Right ventricle myocardium inferior (tissue), 1 donor: ENCODE measurements around the gene CASS4. TPM values are rescaled to one million over a fixed set of nuclear protein-coding genes. Genes with fewer than 3 reads are reported as not detected.

Experiments
- ATAC-seq: fragments of 200-7000 bp; cut with Tn5 transposase; one replicate; pipeline ENCODE4 v1.9.1; 2020; ENCODE audit warnings: mild to moderate bottlenecking, moderate library complexity
- DNase-seq: peaks from one replicate; pipeline ENCODE4 v3.0.0; 2021; ENCODE audit errors: missing footprints
- intact Hi-C: fragments of 100-400 bp; cut with DNase I; formaldehyde crosslinking; loops from one replicate; pipeline ENCODE4 v1.11.0; 2022
- total RNA-seq: library from RNA; stranded (reverse); fragmentation: NEBNext Ultra II Directional; extraction: Animal tissue kit (Norgen Biotek cat#: 25700); gene quantifications from one replicate; pipeline ENCODE4 v1.2.1, GENCODE V29; 2021
- donor health status: DM: no; HTN: yes; CAD: no; lungs with severe emphysema.

Gene CASS4
- total RNA-seq, 1 donor from 2014 or later, result 0.41 TPM

DNA sequence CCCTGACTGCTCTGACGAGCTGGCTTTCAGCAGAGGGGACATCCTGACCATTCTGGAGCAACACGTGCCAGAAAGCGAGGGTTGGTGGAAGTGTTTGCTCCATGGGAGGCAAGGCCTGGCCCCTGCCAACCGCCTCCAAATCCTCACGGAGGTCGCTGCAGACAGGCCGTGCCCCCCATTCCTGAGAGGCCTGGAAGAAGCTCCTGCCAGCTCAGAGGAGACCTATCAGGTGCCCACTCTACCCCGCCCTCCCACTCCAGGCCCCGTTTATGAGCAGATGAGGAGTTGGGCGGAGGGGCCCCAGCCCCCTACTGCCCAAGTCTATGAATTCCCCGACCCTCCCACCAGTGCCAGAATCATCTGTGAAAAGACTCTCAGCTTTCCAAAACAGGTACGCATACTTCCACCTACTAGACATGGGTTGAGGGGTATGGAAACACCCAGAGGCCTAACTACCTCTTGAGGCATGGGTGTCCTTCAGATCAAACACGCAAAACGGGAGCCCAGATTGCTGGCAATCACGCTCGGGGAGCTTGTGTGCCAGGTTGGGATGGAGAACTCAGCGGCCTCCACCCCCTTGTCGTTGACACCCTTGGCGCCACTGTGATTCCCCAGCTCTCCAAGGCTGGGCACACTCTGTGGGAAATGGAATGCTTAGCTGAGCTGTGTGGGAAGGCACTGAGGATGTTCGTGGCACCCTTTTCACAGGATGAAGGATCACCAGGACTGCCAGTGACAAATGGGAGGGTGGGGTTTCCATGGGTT lies 25.3 kb downstream of the CASS4 start:
- intact Hi-C loops, result no loop called here
- no peak for ATAC-seq
- DNase-seq, result no peak

DNA sequence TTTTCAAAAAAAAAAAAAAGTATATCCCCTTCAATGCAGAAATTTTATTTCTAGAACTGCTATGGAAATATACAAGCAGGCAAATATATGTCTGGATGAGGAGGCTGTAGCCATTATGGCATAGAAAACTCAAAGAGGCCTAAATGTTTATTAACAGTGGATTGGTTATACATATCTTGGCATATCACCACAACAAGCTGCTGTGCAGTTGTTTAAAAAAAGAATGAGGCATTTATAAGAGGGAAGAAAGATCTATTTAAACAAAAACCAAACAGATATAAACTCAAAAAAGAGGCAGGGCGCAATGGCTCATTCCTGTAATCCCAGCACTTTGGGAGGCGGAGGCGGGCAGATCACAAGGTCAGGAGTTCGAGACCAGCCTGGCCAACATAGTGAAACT lies 26.2 kb downstream of the CASS4 start:
- no peak for DNase-seq
- intact Hi-C loops, result no loop called here

DNA sequence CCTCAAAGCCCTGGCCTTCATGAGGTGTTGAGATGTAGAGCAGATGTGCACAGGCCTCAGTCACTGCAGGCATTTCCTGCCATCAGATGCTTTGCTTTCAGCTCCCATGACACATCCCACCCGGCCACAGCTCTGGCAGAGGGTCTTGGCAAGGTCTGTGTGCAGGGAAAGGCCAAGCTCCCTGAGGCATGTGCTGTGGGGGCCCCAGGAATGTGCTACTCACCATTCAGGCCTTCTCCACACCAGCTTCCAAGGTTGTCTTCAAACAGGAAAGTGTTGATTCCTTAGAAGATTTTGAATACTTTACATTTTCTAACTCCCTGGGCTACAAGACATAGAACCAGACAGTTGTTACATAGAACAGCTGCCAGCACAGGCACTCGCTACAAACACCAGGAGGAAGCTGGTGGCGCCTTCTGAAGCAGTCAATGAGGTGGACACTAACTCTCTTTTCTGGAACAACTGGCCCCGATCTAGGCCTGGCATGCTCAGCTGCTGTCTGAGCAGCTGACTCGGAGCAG lies 27.8 kb downstream of the CASS4 start:
- ATAC-seq (peak; percentile 91), DNase-seq (peak; percentile 73)
- intact Hi-C loops, result no loop called here

More for the DNA sequence above, 26.2 kb downstream of the CASS4 start:
- no peak for ATAC-seq

DNA sequence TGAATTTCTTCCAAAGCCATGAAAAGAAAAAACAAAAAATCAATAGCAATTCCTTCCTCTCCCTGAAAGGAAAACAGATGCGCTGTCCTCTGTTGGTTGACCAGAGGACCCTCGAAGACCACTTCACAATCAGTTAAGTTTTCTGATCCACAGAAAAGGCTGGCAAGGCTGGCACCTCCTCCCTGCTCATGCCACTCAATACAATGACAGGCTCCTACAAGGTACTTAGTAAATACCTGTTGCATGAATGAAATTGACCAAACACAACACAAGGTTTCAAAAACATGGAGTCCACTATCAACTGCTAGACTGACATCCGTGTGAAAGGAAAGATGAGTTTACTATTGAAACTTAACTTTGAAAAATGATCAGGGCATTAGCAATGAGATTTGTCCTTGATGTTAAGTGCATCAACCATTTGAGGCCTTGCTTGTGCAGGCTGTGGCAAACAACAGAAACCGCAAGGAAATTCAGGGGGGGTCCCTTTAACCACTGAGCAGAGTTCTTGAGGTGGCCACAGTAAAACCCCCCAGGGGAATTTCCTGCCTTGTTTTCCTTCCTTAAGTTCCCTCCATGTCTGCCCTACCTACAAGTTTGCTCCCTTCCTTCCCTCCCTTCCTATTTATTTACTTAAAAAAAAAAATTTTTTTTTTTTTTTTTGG lies 28.4 kb downstream of the CASS4 start:
- ATAC-seq (no peak), DNase-seq (no peak)
- intact Hi-C loops, result no loop called here

DNA sequence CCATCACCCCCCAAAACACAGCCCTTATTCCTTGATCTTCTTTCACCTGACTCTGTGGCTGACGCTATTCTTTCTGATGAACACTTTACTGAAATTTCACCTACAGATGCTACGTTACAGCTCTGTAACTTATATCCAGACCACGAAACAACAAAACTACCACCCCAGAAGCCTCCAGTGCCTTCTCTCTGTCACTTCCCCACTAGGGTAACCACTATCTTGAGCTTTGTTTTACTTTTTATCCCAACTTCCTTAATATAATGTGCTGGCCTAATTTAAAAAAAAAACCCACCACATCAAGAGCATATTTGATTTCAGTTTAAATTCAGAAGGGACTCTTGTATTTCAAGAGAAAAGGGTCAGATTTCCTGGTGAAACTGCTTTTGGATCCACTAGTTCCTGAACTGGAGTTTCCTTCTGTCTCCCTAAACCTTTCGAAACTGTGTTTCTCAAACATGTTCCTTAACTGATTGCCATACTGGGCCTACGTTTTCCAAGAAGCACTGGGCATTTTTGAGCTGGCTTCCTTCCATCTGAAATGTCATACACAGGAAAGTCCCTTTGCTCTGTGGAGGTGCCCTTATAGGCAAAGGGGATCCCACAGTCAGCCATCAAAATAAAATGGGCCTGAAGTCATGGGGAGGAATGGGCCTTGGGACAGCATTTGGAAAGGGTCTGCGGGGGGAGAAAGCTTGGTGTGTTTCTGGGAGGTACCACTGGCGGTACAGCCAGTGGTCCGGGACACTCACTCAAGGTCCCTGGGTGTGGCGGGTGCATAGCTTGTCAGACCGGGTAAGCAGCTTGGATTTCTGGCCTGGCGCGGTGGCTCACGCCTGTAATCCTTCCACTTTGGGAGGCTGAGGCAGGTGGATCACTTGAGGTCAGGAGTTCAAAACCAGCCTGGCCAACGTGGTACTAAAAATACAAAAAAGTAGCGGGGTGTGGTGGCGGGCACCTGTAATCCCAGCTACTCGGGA lies 30.6 kb downstream of the CASS4 start:
- ATAC-seq, result no peak

DNA sequence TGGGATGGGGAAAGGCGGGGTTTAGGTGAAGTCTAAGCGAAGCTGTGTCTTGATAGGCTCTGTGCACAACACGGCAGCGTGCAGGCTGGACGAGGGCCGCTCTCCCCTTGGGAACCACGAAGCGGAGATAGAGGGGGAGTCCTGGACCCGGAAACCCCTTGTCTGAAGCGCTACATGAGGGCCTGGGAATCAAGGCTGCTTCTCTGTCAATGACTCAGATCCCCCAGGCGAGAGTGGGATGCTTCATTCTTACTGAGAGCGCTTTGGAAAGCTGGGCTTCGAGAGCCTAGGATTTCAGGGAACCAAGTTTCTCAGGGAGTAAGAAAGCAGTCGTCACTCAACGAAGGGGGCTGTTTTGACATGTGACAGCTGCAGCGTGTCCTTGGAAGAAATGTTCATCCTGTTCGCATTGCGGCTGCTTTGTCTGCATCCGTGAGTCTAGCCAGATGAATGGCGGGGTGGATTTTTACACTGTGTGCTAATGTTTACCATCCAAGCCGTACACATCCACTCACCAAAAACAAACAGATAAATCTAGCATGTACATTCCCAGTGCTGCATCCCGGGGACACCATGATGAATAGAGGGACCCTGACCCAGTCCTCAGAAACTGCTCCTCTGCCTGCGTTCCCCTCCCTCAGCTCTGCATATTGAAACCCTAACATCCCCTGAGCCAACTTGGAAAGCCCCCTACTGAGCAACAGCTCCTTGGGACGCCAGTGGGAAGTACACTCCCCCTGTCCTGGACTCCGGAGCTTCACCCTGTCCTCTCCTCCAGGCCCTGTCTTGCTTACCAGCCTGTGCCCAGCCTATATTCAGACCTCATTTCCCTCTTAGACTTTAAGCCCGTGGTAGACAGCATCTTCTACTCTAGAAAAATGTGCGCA lies 31.8 kb downstream of the CASS4 start:
- intact Hi-C loops, result no loop called here
- DNase-seq (no peak), ATAC-seq (peak; percentile 66)

More for the DNA sequence above, 30.6 kb downstream of the CASS4 start:
- DNase-seq, result no peak
- intact Hi-C loops, result no loop called here

DNA sequence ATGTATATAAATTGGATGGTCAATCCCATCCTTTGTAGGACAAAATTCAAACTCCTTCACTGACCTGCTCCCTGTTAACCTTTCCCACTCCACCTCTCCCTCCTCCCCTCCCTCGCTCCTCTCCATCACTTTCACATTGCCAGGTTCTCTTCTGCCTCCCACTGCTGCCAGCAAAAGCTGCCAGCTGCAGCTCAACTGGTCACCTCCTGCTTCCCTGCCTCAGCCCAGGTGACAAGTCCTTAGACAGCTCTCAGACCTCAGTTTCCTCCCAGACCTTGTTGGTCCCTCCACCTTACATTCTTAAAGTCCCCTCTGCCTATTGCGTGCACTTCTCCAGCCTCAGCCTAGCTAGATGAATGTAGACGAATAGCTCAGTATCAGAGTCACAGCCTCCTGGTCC lies 33.1 kb downstream of the CASS4 start:
- no peak for ATAC-seq

DNA sequence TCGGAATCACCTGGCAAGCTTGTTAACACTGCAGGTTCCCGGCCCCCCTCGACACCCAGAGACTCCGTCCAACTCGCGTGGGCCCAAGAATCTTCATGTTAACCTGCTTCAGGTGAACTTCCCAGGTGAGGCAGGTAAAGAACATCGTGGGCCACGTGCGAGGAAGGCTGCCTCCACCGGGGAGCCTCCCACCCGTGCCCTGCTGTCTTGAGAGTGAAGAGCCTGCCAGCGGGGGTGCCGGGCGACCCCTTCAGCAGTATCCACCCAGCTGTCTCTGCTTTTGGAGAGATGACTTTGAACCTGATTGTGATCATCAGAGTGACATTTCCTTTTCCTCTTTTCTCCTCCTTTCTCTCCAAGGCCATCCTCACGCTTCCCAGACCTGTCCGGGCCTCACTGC lies 33.5 kb downstream of the CASS4 start:
- ATAC-seq (no peak), DNase-seq (no peak)
- intact Hi-C loops, result no loop called here

More for the DNA sequence above, 33.1 kb downstream of the CASS4 start:
- intact Hi-C loops, result no loop called here
- no peak for DNase-seq

DNA sequence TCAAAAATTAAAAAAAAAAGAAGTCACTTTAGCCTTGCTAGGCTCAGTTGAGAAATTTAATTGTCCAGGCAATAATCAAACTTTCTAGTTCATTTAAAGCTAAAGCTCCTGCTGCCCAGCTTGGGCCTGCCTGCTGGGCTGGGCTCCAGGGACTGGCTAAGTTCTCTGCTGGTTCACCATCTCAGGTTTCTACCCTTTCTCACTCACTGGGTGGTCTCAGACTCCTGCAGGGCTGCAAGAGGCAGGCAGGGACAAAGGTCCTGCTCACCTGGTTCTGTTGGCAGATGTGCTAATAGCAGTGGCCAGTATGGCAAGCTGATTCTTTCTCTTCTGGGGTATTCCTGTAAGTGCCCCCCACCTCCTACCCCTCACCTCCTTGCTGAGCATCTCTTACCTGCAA lies 35.2 kb downstream of the CASS4 start:
- intact Hi-C loops, result no loop called here
- DNase-seq (no peak), ATAC-seq (no peak)

DNA sequence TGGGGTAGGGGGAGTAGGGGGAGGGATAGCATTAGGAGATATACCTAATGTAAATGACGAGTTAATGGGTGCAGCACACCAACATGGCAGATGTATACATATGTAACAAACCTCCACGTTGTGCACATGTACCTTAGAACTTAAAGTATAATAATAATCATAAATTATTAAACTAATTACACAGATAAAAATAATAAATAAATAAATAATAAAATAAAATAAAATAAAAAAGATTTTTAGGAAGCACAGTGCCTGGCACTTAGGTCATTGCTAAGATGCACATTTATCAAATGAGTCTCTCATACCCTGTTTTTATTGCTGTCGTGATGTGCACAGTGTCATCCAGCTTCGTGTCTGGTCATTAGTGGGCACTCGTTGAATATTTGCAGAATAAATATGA lies 37.4 kb downstream of the CASS4 start:
- intact Hi-C loops, result no loop called here
- DNase-seq (no peak), ATAC-seq (no peak)

DNA sequence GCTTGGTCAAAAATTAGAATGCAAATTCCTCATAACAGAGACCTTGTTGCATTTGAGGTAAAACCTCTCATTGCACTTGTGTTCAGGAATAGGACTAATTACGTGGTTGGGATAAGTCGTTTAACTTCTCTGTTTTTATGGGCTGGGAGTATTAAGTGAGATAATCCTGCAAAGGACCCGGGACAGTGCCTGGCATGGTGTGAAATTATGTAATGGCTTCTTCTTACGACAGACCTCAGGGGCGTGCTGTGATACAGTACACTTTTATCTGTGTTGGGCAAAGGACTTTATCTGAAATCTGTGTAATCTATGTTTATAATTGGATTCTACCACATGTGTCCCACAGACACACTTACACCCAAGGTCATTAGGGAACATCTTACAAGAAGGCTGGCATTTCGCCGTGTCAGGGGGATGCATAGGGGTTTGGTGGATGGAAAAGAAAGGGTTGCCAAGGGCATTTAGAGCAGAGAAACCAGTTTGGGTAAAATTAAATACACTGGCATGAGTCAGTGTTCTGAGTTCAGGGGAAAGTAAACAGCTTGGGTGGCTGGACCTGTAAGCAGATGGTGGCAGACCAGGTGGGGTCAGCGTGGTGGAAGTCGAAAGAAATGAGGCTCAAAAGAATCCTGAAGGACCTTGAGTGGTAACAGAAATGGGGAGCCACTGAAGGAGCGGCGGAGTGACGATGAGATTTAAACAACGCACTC lies 39.2 kb downstream of the CASS4 start:
- ATAC-seq (no peak), DNase-seq (no peak)
- intact Hi-C loops, result no loop called here

DNA sequence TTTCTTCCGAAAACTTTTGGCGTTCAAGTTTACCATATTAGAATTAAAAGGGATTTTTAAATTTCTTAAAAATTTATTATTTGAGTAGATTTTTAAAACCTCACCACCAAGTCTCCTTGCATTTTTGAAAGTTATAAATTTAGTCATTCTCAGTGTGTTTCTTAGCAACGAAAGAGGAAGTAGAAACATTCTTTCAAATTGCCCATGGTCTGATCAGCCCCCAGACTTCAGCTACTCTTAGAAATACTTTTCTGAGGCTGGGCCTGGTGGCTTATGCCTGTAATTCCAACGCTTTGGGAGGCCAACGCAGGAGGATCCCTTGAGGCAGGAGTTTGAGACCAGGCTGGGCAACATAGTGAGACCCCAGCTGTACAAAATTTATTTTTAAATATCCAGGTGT lies 41.3 kb downstream of the CASS4 start:
- intact Hi-C loops, result no loop called here
- ATAC-seq (no peak), DNase-seq (no peak)

DNA sequence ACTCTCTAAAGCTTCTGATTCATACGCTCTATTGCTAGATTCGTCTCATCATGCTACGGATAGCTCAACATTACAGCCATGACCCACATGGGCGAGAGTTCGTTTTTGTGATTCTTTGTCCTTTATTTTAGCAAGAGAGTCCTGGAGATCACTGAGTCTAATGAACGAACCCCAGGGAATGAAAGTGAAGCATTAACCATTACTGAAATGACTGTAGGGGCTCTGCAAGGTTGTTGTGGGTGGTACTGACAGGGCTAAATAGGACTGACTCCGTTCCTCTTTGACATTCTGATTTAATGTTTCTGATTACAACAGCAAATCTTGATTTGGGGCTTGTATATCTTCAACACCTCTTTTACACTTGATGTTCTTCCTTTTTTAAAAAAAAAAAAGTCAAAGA lies 42.7 kb downstream of the CASS4 start:
- intact Hi-C loops, result no loop called here
- no peak for DNase-seq
- no peak for ATAC-seq

DNA sequence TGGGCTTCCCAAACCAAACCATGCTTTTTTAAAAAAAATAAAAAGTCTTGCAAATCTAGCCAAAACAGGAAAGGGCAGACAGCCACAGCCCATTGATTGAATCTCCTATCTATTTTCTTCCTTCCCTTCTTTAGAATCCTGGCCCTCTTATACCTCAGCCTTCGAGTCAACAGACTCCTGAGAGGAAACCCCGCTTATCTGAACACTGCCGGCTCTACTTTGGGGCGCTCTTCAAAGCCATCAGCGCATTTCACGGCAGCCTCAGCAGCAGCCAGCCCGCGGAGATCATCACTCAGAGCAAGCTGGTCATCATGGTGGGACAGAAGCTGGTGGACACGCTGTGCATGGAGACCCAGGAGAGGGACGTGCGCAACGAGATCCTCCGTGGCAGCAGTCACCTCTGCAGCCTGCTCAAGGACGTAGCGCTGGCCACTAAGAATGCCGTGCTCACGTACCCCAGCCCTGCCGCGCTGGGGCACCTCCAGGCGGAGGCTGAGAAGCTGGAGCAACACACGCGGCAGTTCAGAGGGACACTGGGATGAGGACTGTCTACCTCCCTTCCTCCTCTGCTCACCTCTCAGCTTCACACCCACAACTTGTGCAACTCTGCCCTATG lies 46.3 kb downstream of the CASS4 start:
- ATAC-seq (no peak), DNase-seq (no peak)
- intact Hi-C loops, result no loop called here

DNA sequence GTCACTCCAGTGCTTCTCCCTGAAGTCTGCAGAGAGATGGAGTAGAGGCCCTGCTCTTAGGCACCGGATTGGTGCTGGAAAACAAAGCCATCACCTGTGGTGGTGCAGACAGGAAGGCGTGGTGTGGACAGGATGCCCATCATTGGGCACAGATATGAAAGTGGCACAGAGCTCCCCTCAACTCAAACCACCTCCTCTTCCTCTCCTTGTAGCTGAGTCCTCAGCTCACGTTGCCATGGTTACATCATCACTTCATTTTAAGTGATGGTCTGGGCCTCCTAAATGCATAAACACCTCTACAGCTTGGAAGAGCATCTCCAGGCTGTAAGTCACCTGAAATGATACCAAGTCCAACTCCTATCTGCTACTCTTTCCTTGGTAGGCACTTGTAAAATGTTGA lies 48.4 kb downstream of the CASS4 start:
- ATAC-seq (no peak), DNase-seq (no peak)
- intact Hi-C loops, result no loop called here

DNA sequence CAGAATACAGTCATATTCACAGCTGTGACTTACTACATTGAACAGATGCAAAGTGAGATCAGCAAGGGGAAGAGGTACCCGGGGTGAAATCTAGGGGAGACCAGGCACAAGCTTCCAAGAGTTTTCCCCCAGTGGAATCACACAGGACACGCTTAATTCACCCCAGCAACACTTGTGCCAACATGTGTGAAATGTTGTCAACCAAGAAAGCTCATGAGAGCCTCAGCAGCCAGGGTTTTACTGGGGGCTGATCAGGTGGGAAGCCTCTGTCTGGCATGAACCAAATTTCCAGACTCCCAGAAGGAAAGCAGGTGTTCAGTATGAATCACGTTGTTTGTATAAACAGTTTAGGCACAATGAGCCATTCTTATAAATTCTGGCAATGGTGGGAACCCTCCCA lies 49.5 kb downstream of the CASS4 start:
- intact Hi-C loops, result no loop called here
- ATAC-seq (no peak), DNase-seq (no peak)

DNA sequence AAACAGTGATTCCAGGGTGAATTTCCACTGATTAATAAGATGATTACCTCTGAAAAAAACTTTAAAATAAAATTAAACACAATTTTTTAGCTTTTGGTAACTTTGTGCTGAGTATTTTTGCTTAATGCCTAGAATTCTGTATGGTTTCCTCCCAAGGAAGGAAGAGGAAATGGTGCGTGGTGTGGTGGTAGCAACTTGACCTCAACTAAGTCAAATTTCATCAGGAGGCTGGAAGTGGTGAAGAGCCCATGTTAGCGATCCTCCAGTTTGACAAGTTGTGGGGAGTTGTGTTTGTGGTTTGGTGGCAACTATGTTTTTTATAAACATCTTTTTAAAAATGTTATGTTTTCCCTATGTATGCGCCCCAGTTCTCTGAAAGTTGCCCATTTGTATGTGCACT lies 51.4 kb downstream of the CASS4 start:
- no peak for ATAC-seq

More for the DNA sequence above, 51.4 kb downstream of the CASS4 start:
- no peak for DNase-seq
- intact Hi-C loops, result no loop called here
